ENCODE results near the gene HS3ST5.

The HS3ST5 gene, protein sequence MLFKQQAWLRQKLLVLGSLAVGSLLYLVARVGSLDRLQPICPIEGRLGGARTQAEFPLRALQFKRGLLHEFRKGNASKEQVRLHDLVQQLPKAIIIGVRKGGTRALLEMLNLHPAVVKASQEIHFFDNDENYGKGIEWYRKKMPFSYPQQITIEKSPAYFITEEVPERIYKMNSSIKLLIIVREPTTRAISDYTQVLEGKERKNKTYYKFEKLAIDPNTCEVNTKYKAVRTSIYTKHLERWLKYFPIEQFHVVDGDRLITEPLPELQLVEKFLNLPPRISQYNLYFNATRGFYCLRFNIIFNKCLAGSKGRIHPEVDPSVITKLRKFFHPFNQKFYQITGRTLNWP

DNA sequence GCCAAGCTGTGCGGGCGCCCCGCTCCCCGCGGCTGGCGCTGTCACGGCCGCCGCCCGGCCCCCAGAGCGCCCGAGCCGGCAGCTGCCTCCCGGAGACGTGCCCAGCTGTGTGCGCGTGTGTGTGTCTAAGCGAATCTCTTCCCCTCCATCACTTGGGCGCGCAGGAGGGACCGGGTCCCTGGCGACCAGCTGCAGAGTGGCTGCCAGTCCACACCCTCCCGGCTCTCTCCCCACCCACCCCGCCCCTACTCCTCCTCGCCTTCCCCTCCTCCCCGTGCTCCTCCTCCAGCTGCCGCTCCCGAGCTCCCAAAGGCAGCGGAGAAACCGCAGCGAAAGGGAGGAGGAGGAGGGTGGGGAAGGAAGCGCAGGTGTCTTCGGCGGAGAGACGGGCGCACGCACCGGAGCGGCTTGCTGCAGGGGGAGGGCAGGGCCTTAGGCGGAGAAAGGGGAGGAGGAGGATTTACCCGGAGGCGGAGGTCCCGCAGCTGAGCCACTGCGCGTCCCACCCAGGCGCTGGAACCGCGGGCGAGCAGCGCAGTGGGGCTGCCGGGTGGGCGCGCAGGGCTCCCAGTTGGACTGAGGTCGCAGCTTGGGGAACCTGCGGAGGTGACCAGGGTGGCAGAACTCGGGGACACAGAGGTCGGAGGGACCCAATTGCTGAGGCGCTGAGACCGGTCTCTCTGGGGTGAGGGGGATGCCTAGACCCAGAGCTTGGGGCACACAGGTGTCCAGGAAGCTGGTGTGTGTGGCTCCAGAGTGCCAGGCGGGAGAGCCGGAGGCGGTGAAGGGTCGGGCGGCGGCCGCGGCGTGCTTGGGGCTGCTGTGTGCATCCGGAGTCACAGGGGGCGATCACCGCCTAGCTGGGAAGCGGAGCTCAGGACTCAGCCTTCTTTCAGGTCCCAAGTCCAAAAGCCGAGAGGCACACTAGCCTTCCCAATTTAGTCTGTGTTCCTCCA is at the start of gene HS3ST5:
HS3ST5 (minus strand) TSS at position 198 of the 956 bp plus-strand sequence. CDS start 280,178 bp downstream, outside the sequence.
- DNase-seq (ENCODE audit: low read depth): no peak

DNA sequence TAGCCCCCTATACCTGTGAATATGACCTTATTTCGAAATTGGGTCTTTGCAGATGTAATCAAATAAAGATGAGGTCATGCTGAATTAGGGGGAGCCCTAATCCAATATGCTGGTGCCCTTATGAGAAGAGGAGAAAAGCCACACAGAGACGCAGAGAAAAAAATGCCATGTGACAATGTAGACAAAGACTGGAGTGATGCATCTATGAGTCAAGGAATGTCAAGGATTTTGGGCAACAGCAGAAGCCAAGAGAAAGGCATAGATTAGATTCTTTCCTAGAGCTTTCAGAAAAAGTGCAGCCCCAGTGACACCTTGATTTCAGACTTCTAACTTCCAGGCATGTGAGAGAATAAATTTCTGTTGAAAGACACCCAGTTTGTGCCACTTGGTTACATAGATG is 47.4 kb upstream of the HS3ST5 start:
- DNase-seq (ENCODE audit: low read depth): no peak

DNA sequence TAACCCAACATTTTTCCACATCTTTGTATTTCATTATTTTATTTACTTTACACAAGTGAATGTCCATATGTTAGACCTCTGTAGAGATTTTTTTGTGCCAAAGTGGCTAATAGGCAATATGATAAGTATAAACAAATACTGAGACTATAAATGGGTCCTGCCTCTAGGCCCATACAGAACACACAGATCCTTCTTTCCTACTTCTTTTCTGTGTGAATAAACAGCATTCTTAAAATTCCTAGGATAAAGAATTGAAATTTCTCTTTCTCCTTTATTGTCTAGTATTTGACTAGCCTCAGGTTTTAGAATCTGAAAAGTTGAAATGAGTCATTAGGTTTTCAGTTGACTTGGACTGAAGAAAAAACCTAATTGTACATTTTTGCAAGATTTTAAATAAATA is 46.3 kb upstream of the HS3ST5 start:
- no peak for DNase-seq (ENCODE audit: low read depth)

DNA sequence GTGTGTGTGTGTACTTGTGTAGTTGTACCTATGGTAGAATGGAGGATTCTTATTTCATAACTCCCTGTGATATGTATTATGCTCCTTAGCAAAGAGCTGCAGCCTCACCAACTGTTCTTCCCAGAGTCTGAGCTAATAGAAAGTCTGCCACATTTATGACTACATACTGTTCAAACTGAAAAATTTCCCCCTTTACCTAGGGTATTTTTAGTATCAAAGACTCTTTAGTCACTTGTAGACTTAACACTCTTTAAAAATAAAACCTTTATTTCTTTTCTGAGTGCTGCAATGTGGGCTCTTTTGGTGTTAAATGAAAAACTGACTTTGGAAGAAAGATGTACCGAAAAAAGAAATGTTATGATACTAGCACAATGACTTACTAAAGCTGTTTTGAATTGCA is 39.6 kb upstream of the HS3ST5 start:
- DNase-seq (ENCODE audit: low read depth): no peak

DNA sequence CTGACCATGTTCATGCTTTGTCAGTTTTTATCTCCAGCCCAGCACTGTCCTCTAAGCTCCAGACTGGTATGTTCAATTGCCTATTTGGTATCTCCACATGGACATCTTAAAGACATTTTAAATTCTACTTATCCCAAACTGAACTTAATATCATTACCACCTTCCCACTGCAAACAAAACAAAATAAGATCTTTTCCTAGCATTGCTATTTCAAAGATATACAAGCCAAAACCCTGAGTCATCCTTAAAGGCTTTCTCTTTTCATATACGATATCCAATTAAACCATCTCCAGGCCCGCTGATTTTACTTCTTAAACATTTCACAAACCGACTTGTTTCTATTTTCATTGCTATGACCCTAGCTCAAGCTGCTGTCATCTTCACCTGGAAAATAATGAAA is 35.1 kb upstream of the HS3ST5 start:
- no peak for DNase-seq (ENCODE audit: low read depth)

DNA sequence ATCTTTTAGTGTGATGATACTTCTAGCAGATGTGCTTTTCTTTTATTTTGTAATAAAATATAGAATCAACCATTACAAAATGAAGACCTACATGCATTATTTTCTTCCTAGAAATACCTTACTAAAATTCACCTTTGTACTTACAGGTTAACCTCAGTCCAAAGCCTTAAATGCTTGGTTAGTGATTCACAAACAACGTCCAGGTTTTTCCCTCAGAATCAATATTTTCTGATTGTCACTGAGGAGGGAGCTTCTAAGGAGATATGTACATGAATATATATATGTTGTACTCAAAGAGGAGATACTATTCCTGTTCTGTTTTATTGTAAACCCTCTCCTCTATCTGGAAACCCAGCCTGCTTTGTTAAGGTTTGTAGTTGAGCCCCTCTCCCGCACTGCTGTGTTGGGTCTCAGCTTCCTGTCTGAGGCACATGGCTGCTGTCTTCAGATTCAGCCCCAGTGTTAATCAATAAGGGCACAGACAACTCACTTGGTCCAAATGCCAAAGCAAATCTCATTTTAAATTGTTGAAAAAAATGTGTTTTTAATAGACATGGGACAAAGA is 33.9 kb upstream of the HS3ST5 start:
- DNase-seq (ENCODE audit: low read depth): no peak

DNA sequence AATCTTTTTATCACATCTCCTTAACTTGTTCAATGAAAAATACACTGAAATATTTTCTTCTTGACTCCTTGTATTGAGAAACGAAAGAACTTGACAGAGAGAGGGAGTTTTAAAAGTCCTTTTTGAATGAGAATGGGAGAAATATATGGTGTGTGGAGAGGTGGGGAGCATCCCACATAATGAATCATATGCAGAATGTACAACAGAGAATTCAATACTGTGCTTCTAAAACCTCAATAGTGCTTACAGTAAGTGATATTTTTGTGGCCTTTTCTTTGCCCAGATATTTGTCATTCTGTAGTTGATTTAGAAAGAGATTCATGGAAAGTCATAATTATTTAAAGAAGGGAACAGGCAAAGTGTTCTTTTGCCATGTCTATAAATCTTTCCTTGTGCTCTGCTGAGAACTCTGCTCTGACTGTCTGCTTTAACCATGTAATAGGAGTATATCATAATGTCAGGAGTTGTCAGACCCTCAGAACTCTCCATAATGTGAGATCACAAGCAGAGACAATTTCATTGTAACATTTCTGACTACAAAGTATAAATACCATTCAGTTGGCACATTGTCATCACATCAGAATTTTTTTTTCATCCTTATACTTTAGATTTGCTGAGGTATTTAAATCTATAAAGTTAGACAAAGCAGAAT is 32.8 kb upstream of the HS3ST5 start:
- DNase-seq (ENCODE audit: low read depth): no peak

DNA sequence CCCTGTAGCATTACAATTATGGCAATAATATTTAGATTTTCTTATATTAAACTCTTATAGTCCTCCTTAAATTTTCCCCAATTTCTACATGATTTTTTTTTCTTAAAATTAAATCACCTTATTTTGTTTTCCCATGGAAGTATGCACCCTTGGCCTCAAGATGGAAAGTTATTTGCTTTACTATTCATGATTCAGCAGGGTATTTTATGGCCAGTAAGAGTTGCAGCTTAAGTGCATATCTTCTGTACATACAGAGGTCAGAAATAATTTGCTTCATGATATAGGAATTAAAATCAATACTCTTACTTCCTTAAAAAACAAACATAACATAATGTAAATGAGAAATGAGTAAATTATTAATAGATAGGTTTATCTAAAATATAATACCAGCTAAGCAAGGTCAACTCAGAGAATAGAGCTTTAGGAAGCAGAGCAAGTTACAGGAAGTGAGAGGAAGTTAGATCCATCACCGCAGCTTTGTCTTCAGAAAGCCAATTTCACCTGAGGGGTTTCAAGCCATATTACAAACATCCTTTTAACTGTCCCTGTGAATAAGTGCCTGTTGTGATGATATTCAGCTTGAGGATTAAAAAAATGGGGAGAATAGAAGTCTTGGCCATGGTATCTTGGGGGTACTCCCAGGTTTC is 24.6 kb upstream of the HS3ST5 start:
- no peak for DNase-seq (ENCODE audit: low read depth)

DNA sequence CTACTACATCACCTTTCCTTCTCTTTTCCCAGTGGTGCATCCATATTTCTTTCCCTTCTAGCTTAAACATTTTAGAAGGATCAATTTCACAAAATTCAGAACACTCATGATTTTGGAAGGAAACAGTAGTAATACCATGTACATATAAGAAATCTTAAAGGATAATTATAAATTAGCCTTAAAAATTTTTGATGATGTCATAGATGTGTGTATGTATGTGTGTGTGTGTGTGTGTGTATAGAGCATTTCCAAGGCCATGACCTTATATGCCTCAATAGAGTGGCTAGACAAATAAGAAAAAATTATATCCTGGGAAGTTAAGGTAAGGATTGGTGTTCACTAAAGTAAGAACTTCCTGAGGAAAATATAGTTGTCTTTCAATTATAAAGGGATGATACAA is 24.1 kb upstream of the HS3ST5 start:
- DNase-seq (ENCODE audit: low read depth): no peak

DNA sequence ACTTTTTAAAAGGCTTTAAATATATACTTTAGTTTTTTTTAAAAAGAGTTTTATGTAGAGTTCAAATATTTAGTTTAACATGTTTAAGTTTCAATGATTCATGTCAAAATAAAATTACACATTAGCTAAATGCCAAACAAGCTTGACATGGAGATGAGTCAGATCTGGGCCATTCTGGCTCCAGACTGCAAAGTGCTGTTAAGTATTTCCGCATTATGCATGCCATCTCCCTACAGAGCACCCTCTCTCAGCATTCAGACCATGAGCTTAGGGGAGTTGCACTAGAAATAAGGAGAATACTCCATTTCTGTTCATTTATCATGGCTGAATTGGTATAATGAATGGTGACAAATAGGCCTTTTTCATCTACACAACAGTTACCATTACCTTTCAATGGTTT is 21.5 kb upstream of the HS3ST5 start:
- DNase-seq (ENCODE audit: low read depth): no peak

DNA sequence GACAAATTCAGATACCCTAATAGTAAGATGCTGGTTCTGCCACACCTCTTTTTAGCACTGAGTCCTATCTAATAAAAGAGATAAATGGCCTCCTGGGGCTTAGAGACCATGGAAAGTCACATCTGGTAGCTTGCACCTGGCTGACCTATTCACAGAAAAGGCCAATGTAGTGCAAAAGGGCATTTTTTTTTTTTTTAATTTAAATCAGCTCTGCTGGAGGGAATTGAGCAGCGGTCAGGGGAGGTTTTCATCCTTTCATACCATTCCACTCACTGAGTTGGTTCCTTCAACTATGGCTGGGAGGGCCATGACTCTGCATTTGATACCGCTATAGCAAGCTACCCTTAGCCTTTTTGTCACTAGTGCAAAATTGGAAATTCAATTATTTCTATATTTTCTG is 20.1 kb upstream of the HS3ST5 start:
- DNase-seq (ENCODE audit: low read depth): no peak

DNA sequence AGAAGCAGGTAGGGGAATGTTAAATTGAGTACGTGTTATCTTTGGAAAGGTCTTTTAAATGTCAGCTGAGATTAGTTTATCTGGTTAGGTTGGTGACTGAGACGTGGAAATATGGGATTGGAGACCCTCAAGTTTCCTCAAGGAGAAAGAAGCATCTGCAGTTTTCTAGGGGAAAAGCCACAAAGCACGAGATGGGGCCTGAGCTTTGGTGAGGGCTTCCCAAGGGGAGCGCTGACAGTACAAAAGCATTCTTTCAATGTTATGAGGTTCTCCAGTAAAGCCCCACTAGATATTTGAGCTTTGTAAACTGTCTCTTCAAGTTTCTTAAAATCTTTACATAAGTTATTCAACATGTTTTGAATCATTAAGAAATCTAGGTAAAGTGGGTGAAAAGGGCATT is 19.6 kb upstream of the HS3ST5 start:
- no peak for DNase-seq (ENCODE audit: low read depth)

DNA sequence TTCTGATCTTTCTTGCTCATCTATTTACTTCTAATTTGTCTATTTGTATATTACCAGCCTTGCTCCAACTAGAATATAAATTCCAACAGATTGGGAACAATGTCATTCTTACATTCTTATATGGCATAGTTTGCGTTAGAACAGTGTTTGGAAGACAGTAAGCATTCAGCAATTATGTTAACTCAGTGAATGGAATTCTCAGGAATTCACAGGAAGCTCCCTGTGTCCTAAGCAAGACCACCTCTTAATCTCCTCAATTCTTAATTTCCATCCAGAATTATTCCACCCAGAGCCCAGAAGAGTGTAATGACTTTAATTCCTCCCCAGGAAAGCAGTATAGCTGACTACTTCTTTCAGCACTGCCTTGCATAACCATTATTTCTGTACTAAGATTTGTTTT is 18.2 kb upstream of the HS3ST5 start:
- DNase-seq (ENCODE audit: low read depth): no peak

DNA sequence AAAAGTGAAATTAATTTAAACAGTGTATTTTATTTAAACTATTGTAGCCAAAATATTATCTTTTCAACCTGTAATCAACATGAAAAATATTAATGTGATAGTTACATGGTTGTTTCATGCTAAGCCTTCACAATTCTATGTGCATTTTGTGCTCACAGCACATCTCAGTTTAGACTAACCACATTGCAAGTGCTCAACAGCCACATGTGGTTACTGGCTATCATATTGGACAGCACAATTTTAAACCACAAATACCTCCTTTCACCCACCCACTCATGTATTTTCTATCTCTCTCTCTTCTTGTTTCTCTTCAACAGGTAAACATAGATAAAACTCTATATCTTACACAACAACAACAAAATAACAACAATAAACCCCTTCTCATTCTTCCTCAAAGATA is 12.5 kb upstream of the HS3ST5 start:
- DNase-seq (ENCODE audit: low read depth): no peak

DNA sequence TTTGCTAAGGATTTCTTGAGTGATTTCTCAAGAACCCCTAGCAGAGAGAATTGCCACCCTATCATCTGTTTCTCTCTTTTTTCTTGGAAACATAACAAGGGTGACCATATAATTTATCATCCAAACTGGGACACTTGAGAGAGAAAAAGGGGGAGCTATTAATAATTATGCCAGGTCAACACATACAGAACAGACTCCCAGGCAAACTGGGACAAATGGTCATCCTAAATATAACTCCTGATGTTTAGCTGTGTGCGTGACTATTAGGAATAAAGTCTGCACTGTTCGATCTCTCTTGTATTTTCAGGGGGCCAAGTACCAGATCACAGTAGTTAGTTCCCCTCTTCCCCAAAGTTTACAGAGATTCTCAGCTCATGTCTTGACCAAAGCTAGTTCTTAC is 11.7 kb upstream of the HS3ST5 start:
- no peak for DNase-seq (ENCODE audit: low read depth)

DNA sequence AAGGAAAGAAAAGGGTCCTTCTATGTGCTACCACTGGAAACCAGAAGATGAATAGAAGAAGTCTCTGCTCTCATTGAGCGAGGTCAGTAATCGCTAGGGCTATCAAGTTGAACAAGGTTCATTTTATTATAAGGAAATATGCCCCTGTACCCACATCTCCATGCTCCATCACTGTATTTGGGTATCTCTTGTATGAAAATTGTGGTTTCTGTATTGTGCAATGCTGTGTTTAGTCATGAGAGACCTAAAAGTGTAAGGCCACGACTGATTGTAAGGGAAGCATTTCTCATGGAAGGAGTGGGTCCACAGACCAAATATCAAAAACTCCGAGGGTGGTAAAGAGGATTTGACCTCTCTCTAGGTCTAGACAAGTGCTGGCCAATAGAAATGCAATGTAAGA is 3.6 kb upstream of the HS3ST5 start:
- no peak for DNase-seq (ENCODE audit: low read depth)

DNA sequence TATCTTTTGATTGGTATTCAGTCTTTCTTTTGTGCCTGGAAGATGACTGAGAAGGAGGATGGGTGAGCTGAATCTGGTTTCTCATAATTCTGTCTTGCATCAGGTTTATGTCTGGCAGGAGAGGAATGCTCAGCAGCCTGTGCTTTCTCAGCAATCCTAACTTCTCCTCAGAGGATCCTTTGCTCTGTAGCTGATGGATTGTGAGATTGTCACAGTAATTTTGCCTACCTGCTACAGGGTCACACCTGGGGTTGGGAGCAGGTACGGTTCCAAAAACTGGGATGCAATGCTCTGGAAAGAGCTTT is 2.1 kb upstream of the HS3ST5 start:
- no peak for DNase-seq (ENCODE audit: low read depth)

DNA sequence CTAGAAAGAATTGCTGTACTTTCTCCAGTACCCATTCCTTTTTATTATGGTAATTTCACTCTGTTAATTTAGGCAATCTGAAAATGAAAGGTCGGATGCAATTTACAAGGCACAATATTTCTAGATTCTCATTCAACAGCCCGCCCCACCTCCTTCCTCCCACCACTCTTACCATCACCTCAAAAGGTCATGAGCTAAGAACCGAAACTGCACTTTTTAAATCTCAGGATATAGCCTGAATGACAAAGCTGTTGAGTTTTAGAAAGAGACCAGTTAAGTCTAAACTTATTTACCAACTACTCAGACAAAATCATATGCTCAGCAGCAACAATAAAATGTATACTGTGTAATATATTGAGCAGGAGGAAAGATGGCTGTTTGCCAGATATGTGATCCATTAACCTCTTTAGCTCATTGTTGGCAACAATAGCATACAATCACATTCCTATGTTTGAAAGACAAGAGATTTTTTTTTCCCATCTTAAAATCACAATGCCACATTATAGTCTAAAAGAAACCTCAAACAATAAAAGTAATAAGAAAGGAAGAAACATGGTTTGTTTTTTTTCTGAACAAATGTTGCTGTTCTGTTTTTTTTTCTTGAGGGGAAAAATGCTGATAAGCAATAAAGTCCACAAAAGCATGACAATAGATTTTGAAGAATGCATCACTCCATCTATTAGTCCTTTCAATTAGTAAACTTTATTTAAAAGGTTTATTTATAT is 1.6 kb upstream of the HS3ST5 start:
- DNase-seq (ENCODE audit: low read depth): no peak

DNA sequence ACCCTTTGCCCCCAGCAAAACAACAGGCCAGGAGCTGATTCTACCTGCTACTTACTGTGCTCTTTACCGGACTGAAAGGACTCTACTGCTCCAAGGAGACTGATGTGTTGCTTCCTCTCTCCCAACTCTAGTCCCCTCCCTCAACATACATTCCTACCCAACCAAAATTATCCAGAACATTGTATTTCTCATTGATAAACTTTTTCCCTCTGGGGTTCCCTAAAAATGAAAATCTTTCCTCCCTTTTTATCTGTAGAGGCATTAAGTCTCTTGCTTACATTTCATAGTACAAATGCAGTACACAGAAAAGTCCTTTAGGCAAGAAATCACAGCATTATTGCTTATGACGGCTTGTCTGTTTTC is 940 bp upstream of the HS3ST5 start:
- DNase-seq (ENCODE audit: low read depth): no peak

DNA sequence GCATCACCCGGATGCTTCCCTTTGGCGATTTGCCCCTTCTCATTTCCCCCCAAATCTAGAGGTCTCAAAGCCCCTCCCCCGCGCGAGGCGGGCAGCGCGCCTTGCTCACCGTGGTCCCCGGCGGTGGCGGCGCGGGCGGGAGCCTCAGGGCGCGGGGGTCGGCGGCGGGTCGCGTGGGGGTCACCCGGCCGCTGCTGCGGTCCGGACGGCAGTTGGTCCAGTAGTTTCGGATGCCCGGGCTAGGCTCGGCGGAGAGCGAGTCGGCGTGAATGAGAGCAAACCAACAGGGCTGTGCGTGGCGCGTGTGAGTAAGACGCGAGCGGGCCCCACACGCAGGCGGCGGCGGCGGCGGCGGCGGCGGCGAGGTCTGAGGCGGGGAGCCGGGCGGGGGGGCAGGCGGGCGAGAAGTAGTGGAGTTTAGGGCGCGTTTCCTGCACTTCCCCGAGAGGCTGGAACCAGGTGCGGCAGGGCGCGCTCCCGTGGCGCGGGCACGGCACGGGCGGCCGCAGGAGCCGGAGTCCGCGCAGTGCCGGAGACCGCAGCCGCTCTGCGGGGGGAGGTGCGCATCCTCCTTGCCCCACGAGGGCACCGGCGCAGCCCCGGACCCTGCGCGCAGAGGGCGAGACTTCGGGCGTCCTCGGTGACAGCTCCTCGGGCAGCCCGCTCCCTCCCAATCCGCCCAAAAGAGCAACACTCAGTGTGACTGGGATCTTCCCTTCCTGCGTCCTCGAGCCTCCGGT is 567 bp downstream of the HS3ST5 start:
- DNase-seq (ENCODE audit: low read depth): no peak

DNA sequence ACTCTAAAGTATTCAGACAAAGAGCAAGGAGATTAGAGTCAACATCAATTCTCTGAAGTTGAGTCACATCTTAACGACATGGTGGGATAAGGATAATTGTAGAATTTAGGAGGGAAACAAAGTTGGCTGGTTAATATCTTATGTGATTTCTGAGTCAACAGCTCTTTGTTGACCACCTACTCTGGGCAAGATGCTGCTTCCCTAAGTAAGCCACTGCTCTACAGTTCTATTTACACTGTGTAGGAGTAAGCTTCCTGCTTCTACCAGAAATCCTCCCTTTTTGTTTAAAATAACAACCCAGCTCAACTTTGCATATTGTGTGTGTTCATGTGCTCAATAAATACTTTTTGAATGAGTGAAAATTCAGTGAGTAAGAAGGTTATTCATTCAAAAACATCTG is 3.1 kb downstream of the HS3ST5 start:
- no peak for DNase-seq (ENCODE audit: low read depth)
